GM21447 (cell line): ENCODE measurements around the gene NXPH4.

Experiments
- ATAC-seq: cut with Tn5 transposase; IDR thresholded peaks from one replicate; pipeline ENCODE4 v1.9.1; 2021; ENCODE audit not compliant: unreplicated experiment

The NXPH4 gene

DNA sequence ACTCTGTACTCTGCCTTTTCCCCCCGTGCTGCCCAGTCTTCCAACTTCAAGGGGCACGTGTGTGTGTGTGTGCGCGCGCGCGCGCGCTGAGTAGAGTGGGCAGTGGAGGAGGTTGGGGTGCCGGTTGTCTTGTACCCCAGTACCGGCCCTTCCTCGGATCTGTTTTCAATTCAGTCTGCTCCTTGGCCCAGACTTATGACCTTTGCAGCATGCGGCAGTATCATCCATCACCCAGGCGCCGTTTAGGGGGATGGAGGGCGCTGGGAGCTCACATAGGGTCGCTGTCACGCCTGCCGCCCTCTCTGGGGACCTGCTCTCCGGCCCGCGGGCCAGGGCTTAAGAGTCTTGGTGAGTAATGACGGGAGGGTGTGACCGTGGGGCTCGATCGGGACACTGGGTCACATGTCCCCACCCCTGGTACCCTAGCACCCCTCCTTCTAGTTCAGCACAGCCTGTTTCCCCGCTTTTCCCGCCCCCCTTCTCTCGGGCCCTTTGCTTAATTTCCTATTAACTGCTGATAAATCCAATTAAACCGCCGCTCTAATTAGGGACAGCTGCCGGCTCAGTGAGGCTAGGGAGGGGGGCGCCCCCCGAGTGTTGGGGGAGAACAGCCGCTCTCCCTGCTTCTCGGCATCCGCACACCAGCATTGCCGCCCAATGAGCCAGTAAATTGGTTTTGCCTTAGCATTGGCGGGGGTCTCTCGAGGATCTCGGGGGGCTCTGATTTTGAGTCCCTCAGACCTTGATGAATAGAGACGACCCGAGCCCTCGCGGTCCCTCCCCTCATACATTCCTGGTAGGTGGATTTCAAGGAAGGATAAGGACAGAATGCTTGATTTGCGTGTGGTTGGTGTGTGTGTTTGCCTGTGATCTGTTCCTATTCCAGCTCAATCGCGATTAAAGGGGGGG is 25.1 kb downstream of the NXPH4 start:
- ATAC-seq: no peak

DNA sequence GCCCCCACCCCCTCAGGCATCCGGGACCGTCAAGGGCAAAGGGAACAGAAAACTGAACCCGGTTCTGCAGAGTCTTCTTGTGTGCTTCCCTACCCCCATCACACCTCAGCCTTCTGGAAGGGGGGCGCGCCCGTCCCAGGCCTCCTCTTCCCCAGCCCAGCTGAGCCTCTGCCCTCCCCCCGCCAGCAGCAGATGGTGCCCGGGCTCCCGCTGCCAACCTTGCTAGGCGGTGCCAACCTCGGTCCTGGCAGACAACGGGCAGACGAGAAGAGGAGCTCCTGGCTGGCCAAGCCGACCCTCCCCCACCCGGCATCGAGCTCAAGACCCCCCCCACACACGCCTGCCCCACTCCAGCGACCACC is 25.7 kb downstream of the NXPH4 start:
- no peak for ATAC-seq

DNA sequence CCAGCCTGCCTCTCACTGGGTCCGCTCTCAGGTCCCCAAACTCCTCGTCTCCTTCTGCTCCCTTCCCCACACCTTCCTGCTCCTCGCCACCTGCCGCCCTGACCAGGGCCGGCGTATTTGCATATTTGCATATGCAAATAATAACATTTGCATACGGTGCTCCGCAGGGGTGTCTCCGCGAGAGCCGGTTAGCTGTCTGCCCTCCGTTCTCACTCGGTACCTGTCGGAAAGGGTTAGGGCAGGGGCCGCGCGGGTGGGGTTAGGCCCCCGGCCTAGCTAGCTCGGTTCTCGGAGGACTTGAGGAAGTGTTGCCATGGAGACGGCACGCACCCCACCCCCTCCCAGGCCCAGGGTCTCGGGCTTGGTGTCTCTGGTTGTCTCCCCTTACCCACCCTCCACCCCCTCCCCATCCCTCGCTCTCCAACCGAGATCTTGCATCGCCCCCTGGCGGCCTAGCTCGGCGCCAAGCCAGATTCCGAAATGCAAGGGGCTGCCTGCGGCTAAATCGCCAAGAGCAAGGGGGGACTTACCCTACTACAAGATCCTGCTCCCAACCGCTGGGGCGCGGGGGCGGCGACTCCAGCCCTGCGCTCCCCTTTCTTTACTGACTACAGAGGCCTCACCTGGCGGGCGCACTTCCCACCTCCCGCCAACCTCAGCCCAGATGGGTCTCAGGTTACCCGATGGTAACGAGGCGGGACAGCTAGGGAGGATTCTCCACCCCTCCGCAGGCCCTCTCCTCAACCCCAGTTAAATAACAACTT is 26.3 kb downstream of the NXPH4 start:
- ATAC-seq: no peak

DNA sequence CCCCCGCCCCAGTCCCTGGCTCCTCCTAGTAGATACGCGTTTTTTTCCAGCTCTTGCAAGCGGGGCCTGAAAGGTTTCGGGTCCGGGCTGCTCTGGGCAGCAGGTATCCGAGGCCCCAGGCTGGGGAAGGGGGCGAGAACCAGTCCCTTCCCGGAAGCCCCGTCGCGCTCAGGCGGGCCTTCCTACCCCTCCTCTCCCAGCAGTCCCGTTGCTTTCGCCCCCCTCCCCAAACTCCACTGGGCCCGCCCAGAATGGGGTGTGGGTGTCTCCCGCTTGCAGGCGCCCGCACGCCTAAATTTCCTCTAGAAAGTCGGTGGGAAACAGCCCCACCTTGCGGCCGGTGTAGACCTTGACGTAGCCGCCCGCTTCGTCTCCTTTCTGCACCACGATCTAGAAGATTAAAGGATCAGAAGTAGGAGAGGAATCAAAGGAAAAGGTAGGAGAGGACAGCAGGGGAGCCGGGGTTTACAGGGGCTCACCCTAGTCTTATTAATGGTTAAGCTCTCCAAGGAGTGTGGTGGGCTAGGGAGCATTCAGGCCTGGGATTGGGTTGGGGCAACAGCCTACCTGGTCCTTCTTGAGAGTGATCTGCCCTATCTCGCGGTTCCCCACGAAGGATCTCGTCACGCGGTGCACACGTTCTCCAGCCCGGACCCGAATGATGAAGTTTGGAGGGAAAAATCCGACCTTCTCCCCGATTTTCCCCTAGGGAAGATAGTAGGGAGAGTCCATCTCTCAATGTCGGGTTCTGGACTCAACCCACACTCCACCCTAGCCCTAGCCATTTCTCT is 27.1 kb downstream of the NXPH4 start:
- no peak for ATAC-seq

DNA sequence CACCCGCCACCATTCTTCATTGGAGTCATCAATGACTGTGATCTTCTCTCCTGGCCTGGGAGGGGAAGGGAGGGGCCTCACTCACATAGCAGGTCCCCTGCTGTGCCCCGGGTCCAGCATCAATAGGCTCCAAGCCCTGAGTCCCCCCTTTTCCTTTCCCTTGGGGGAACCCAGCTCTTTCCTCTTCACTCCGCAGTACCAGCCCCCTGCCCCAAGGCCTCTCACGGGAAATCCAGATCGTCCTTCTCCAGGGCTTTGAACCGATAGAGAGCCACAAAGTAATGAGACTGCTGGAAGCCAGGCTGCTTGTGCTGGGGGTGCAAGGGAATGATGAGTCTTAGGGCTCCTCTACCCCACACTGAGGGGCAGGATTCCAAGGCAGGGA is 27.7 kb downstream of the NXPH4 start:
- no peak for ATAC-seq

DNA sequence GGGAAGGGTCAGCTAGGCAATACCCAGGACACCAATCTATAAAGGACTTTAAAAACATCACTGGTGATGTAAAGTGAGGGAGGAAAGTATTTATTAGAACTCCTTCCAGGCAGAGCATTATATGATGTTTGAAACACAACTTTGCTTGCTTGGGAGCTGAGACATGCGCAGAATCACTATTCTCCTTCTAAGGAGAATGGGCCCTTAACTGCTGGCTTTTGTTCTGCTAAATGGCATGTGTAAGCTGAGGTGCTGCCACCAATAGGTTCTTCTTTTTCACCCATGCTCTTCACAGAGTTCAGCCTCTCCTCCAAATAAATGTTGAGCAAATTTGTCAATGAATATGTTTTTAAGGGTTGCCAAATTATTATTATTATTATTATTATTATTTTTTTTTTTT is 30.4 kb downstream of the NXPH4 start:
- ATAC-seq: no peak

DNA sequence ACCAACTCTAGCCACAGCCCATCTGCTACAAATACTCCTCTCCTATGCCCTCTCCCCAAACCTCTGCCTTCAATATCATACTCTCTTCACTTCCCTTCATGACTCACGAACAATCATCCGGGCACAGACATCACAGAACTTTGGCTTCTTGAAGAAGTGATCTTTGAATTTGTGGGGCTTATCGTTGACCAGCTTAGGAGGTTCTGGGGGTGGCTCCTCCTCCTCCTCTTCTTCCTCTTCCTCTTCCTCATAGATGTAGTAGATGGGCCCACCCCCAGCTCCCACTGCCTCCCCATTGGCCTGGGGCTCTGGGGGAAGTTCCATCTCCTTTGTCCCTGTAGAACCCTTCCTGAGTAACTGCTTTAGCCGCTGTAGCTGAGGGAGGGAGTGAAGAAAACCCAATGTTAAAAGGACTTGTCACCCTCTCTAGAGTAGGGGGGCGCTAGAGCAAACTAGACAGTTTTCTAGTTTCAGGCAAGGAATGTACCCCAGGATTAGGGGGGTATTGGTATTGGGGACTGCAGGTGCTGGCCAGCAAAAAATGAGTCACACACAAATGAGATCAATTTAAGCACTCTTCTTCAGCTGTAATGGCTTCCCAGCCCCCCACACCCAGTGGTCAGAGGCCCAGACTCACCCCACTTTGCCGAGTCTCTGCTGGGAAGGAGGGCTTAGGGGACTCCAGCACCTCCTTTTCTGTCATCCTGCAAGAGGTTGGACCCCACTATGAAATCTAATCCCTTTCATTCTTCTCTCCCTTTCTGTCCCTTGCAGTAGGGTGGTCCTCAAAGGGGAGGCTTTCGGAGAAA is 32.5 kb downstream of the NXPH4 start:
- no peak for ATAC-seq

DNA sequence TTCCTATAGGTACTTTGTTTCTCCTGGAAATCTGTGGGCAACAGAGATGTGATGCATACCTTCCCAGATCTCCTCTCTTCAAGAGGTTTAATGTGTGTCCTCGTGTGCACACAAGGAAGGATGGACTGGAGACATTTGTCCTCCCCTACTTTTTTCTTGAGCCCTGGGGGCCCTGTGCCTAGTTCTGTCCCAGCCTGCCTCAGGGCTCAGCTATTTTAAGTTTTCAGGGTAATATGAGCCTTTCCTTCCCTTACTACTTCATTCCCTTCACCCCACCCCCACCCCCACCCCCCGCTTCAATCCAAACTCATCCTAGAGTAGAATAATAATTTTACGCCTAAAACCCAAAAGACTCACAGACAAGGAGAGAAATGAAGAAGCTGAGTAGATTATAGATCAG is 33.9 kb downstream of the NXPH4 start:
- ATAC-seq: no peak

DNA sequence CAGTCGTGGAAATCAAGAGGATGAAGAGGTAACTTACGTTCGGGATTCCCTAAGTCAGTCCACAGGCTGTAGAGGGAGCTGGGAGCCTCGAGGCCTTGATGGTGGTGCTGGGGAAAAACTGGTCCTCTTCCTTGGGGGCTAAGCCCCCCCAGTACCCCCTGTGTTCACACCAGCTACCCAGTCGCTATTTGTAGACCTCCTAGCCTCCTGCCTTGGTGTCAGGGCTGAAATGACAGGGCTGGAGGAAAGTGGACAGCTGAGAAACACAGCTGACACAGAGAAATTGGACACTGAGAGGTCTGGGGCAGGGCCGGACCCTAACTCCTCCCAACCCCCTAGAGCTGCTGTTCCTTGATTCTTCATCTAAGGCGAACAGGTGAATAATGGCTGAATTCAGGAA is 34.4 kb downstream of the NXPH4 start, which contains the start of gene STAC3:
TSS of gene STAC3 (minus strand) at position 232 of the 400 bp plus-strand sequence. CDS start 1,551 bp downstream, outside the sequence.
- ATAC-seq: no peak

DNA sequence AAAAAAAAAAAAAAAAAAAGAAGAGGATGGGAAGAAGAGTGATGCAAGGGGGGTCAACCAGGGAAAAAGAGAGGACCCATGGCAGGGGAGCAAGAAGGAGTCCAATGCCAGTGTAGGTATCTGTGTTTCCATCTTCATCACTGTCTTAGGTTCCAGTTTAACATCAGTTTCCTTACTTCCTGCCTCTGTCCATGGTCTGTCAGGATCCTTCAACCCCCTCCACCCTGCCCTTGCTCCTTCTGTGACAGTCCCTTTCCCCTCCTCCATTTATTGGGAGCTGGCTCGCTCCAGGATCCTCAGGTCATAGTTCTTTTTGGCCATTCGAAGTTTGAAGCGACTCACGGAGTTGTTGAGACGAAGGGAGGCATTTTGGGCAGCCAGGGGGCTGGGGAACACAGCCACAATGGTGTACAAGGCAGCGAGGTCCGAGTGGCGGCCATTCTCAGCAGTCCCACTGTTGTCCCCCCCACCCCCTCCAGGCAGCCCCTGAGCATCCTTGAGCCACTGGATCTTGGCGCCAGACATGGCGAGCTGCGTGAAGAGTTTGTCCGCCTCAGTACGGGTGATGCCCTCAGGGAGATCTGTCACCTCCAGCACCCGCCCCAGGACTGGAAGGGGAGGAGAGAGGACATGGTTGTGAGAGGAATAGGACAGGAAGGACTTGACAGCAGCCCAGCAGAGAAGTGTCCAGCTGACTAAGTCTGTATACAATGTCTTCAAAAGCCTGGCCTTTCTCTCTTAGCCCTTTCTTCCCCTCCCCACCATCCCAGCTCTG is 38.1 kb downstream of the NXPH4 start:
- no peak for ATAC-seq

DNA sequence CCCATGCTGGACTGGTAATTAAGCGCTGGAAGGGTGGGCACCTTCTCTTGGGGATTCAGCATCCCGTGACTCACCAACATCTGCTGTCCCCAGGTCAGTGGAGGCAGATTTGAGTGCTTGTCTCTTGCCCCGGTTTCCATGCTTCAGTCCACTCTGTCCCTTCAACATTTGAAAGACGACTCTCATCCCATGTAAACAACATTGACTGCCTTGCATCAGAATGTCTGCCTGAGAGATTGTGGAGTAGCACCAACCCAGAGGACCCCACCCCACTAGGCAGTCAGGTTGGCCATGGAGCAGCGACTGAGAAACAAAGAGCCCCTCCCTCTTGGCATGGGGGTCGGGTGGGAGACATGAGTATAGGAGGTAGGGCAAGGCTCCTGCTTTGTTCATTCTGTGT is 39.3 kb downstream of the NXPH4 start:
- ATAC-seq: no peak

DNA sequence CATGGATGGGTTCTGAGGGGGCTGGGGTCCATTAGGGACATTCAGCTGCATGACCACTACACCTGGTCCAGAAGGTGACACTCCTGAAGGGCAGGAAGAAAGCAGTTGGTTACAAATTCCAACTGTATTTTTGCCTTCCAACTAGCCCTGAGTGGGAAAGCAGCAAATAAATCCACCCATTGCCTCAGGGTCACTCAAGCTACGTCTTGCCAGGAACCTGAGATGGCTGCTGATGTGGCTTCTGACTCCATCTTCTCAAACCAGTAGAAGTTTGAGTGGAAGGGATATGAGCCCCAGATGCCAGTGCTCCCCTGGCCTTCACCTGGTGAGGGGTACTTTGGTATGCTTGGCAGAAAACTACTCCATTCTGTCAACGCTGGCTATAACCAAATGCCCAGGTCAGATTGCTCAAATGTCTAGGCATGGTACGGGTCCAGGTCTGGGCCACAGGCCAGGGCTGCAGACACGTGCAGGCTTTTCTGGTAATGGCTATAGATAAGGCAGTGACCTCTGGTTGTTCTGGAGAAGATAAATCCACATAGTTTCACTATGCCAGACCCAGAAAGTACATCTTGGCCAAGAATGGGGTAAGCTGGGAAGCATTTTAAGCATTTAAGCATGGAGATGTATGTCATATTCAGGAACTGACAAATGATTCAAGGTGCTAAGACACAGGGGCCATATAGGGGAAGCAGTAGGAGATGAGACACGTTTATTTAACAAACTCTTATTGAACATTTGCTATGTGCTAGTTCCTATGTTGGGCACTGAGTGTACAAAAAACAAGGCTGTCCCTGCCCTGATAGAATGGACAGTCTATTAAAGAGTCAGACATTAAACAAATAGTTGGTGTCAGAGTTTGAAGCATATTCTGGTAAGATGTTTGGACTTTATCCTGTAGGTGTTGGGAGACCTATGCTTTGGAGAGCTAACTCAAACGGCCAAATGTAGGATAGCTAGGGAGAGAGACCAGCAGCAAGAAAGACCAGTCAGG is 42.7 kb downstream of the NXPH4 start:
- ATAC-seq: no peak

DNA sequence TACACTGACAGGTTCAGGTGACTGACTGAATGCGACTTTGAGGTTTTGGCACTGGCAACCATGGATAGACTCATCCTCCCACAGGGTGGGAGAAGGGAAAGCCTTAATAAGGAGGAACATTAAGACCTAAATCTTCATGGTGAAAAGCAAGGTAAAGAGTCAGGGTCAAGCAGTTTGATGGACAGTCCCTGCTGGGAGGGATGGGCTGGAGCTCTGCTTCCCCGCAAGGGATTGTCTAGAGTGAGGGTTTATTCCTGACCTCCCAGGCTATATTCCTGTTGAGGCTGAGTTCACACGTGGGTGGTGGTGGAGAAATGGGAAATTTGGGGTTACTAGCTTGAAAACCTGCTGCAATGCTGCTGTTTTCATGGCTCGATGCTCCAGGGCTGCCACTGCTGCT is 43.8 kb downstream of the NXPH4 start:
- no peak for ATAC-seq

DNA sequence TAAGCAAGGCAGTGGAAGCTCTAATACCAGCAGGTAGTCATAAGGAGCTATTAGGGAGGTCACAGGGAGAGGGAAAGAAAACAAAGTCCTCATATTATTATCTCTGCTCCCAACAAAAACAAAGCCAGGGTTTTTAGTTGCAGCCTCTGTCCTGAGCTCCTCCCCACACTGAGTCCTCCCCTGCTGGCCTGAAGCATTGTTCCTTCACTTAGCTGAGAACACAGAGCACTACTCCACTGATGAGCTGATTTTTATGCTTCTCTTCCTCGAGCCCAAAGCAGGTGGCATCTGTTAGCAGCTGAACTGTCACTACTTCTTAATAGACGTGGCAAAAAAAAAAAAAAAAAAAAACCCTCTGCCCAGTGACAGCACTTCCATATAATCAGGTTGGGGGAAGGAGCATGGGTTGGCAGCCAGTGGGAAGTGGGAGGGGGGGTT is 44.9 kb downstream of the NXPH4 start:
- ATAC-seq: no peak

DNA sequence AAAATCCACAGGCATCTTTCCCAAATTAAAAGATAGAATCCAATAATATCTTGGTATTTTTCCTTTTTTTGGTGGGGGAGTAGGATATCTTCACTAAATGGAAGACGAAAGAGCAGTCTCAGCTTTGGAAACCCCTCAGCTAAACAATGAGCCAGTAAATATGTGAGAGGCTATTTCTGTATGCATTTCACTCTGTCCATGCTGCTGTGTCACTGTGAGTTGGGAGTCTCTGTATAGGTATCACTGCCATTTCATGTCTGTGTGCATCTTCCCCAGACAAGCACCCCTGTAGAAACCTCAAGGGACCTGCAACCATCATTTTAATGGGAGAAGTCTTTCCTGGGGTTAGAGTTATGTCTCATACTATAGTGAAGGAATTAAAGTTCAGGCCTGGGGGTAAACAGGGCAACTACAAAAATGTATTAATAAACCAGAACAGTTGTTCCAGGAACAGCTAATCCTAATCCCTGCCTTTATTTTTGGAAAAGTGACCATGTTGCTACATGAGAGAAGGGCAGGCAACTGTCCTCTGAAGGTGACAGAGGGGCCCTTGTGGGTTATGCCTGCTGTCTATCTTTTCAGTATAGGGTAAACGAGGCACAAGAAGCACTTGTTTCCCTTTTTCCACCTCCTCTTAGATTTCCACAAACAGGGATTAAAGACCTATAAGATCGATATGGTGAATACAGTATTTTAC is 45.7 kb downstream of the NXPH4 start:
- no peak for ATAC-seq

DNA sequence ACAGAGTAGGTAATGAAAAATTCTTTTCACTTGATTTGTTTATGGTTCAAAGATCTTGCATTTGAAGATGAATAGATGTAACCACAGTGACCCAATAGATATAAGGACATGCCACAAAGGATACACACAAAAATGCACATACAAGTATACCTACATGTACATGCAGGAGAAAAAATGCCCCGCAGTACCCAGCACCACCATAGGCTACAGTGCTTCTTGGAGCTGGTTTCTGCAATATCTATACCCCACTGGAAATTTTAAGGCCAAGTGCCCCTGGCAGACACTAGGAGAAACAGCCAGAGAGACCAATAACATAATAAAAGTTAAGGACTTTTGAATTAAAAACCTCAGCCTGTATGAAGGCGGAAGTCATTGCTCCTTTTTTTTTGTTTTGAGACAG is 46.5 kb downstream of the NXPH4 start:
- no peak for ATAC-seq

DNA sequence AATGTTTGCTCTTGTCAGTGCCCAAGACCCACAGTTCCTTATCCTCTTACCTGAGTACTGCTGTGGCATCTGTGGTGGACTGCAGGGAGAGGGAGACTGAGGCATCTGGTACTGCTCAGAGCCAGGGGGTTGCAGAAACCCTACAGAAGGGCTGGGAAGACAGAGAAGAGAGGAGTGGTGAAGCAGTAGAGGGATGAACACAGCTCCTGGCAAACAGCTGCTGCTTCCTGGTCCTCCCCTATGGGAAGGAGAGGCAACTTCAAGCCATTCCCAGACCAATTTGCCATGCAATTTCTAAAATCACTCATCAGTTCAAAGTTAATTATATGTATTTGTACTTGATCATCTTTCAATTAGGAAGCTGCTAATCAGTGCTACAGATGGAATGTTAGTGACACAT is 50.1 kb downstream of the NXPH4 start:
- ATAC-seq: no peak

DNA sequence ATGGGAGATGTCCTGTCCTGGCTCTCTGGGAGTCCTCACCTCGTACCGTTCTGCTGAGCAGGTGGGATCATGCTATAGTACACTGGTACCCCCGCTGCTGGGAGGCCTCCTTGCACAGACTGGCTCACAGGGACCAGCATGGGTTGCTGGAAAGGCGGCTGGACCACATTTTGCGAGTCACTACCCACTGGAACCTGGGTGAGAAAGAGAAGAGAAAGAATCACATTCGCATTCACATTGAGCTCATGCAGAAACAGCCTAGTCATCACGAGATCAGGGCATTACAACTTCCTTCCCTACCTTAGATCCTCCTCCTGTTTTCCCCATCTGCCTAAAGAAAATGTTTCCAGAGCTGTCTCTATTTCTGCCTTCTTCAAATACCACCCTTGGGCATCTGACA is 51.7 kb downstream of the NXPH4 start:
- ATAC-seq: no peak
